PC-9 (cell line): Measurements from ENCODE around the gene MAMDC4.

Experiments
- CTCF ChIP-seq: fragments of 200-600 bp; sonication (generic); conservative IDR thresholded peaks from 2 replicates; pipeline ENCODE4 v1.6.1; 2017; ENCODE audit warnings: mixed run types, antibody characterized with exemption, mild to moderate bottlenecking, moderate library complexity
- EZH2 ChIP-seq: fragments of 200-600 bp; sonication (generic); IDR thresholded peaks from 2 replicates; pipeline ENCODE4 v1.8.0; 2017; ENCODE audit warnings: antibody characterized with exemption, low read depth

GRCh38 chr9:136850866-136851775 lies 1.0 kb upstream of the MAMDC4 start:
- no peak for TF ChIP-seq CTCF
- no peak for TF ChIP-seq EZH2
